HEK293T (cell line): Measurements from ENCODE around the gene LRP8.

Experiments used
- CTCF ChIA-PET: fragments of 350-600 bp; formaldehyde crosslinking; extraction: SDS; loops from one replicate; lab custom pipeline; 2021; ENCODE audit warnings: antibody characterized with exemption, inconsistent platforms; lab: Yijun Ruan, JAX
- POLR2A ChIA-PET: fragments of 350-600 bp; formaldehyde crosslinking; extraction: SDS; loops from one replicate; lab custom pipeline; 2020; ENCODE audit warnings: antibody characterized with exemption, inconsistent platforms; lab: Yijun Ruan, JAX
- DNase-seq: peaks from one replicate; pipeline ENCODE4 v3.0.0; 2012; ENCODE audit warnings: mixed read lengths; ENCODE audit errors: extremely low spot score
- ARNT ChIP-seq: fragments of 450-650 bp; IDR thresholded peaks from 2 replicates; pipeline ENCODE4 v1.6.1; 2017; ENCODE audit warnings: mild to moderate bottlenecking
- BHLHE40 ChIP-seq: fragments of 450-650 bp; IDR thresholded peaks from 2 replicates; pipeline ENCODE4 v1.6.1; 2016; ENCODE audit warnings: mild to moderate bottlenecking, moderate library complexity, borderline replicate concordance
- CTBP1 ChIP-seq: fragments of 450-650 bp; IDR thresholded peaks from 2 replicates; pipeline ENCODE4 v1.6.1; 2016; ENCODE audit warnings: borderline replicate concordance
- ELF4 ChIP-seq: fragments of 450-650 bp; IDR thresholded peaks from 2 replicates; pipeline ENCODE4 v1.6.1; 2017; ENCODE audit warnings: antibody characterized with exemption
- FOXA1 ChIP-seq: fragments of 450-650 bp; IDR thresholded peaks from 2 replicates; pipeline ENCODE4 v1.6.1; 2016; ENCODE audit warnings: mild to moderate bottlenecking
- FOXK2 ChIP-seq: fragments of 450-650 bp; IDR thresholded peaks from 2 replicates; pipeline ENCODE4 v1.6.1; 2016; ENCODE audit warnings: mild to moderate bottlenecking
- FOXM1 ChIP-seq: fragments of 450-650 bp; IDR thresholded peaks from 2 replicates; pipeline ENCODE4 v1.6.1; 2017; ENCODE audit warnings: mild to moderate bottlenecking, borderline replicate concordance
- HDGF ChIP-seq: fragments of 450-650 bp; IDR thresholded peaks from 2 replicates; pipeline ENCODE4 v1.6.1; 2017; ENCODE audit warnings: antibody characterized with exemption, borderline replicate concordance
- L3MBTL2 ChIP-seq: fragments of 450-650 bp; conservative IDR thresholded peaks from 2 replicates; pipeline ENCODE4 v1.6.1; 2016; ENCODE audit warnings: mild to moderate bottlenecking
- LEF1 ChIP-seq: fragments of 450-650 bp; IDR thresholded peaks from 2 replicates; pipeline ENCODE4 v1.6.1; 2017; ENCODE audit warnings: mild to moderate bottlenecking, borderline replicate concordance
- NFRKB ChIP-seq: fragments of 450-650 bp; IDR thresholded peaks from 2 replicates; pipeline ENCODE4 v1.6.1; 2016; ENCODE audit warnings: mild to moderate bottlenecking, moderate library complexity
- SP1 ChIP-seq: fragments of 450-650 bp; IDR thresholded peaks from 2 replicates; pipeline ENCODE4 v1.6.1; 2017
- SUZ12 ChIP-seq: fragments of 450-650 bp; IDR thresholded peaks from 2 replicates; pipeline ENCODE4 v1.6.1; 2016; ENCODE audit warnings: mild to moderate bottlenecking
- TARDBP ChIP-seq: fragments of 450-650 bp; IDR thresholded peaks from 2 replicates; pipeline ENCODE4 v1.6.1; 2016
- ZNF384 ChIP-seq: fragments of 450-650 bp; IDR thresholded peaks from 2 replicates; pipeline ENCODE4 v1.6.1; 2016
- TF ChIP-seq, protein P1 (sequence below): fragments of 450-650 bp; IDR thresholded peaks from 2 replicates; pipeline ENCODE4 v1.6.1; 2016

LRP8 gene

GRCh38 chr1:53341521-53341895 lies 13.6 kb upstream of the LRP8 start:
- TF ChIP-seq FOXK2 (no peak), BHLHE40 (no peak), L3MBTL2 (no peak), ARNT (no peak), TARDBP (no peak), FOXM1 (no peak), ZNF384 (no peak), SP1 (no peak)

DNA sequence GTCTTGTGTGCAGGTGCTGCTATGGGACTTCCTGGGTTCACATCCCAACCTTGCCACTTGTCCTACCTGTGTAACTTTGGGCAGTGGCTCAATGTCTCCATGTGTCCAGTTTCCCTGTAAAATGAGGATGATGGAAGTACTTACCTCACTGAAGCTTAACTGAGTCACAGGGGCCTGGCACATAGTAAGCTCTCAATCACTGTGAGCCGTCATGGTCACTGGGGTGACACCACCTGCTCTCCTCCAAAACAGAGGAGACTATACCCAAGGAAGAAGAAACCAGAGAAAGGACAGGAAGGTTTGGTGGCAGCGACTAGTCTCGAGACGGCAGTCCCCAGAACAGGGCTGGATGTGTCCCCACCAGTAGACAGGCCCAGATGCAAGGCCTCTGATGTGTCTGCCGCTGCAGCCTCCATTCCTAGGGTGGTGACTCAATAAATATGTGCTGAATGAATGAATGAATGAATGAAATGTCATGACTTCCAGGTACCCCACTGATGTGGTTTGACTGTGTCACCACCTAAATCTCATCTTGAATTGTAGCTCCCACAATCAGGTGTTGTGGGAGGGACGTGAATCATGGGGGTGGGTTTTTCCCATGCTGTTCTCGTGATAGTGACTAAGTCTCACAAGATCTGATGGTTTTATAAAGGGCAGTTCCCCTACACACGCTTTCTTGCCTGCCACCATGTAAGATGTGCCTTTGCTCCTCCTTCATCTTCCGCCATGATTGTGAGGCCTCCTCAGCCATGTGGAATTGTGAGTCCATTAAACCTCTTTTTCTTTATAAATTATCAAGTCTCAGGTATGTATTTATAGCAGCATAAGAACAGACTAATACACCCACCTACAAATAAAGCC lies 13.0 kb upstream of the LRP8 start:
- ChIA-PET CTCF (no interaction called here), POLR2A (no interaction called here)
- DNase-seq, result no peak
- TF ChIP-seq ZNF384 (no peak), L3MBTL2 (no peak), FOXA1 (no peak), FOXM1 (no peak), ARNT (no peak), ELF4 (no peak), LEF1 (no peak), BHLHE40 (no peak), FOXK2 (no peak), SP1 (no peak), NFRKB (no peak)
- TF ChIP-seq, protein P1, sequence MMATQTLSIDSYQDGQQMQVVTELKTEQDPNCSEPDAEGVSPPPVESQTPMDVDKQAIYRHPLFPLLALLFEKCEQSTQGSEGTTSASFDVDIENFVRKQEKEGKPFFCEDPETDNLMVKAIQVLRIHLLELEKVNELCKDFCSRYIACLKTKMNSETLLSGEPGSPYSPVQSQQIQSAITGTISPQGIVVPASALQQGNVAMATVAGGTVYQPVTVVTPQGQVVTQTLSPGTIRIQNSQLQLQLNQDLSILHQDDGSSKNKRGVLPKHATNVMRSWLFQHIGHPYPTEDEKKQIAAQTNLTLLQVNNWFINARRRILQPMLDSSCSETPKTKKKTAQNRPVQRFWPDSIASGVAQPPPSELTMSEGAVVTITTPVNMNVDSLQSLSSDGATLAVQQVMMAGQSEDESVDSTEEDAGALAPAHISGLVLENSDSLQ, result no peak

More at GRCh38 chr1:53341521-53341895, 13.6 kb upstream of the LRP8 start:
- ChIA-PET CTCF (no interaction called here), POLR2A (no interaction called here)
- DNase-seq, result no peak

DNA sequence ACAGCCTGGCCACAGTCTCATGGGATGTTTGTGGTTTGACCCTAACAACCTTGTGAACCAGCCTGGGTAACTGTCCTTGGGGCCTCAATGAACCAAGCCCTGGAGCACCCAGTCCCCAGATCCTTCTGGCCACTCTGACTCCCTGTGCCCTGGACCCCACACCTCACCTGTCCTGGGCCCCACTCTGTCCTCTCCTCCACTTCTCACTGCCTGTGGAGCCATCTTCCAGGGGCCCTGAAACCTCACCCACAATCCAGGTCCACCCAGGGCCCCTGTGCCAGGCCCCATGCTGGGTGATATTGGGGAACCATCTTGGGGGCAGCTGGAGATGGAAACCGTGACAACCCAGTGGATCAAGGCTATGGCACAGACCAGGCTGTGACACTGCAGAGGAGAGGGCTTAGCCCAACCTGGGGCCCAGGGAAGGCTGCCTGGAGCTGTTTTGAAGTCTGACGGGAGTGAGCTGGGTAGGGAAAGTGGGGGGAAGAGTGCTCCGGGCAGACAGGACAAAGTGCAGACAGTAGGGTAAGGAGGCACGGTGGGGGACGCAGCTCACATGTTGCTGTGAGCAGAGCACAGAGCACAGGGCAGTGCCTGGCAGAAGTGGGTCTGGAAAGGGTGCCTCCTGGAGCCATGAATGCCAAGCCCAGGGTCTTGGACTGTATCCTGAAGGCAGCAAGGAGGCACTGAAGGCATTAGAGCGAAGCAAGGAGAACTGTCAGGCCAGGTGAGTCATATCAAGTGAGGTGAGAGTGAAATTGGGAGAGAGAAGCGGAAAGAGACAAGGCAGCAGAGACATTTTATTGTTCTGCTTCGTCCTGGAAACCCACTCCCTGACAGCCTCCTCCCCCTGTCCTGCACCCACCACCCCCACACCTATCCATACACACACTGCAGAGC lies 12.1 kb upstream of the LRP8 start:
- CTCF ChIA-PET, result no interaction called here
- TF ChIP-seq ZNF384 (no peak), FOXA1 (no peak), SP1 (no peak), SUZ12 (no peak), HDGF (no peak), BHLHE40 (no peak), NFRKB (no peak), FOXM1 (no peak), FOXK2 (no peak), ELF4 (no peak), L3MBTL2 (no peak), LEF1 (no peak), ARNT (no peak), CTBP1 (no peak), TARDBP (no peak)
- POLR2A ChIA-PET, result no interaction called here
- no peak for DNase-seq

DNA sequence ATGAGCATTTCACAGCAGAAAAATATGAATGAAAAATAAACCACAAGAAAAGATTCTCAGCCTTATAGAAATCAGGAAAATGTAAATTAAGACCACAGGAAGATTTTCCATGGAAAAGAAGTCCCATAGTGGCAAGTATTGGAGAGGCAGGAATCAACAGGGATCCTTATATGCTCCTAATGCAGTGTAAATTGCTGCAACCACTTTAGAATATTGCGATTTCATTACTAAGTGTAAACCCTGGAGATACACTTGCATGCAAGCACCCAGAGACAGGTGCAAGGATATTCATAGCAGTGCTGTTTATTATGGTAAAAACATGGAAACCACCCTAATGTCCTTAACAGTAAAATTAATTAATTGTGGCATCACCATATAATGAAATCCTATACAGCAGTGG lies 10.6 kb upstream of the LRP8 start:
- POLR2A ChIA-PET, result no interaction called here
- no peak for DNase-seq
- TF ChIP-seq, protein P1, result no peak
- no peak for TF ChIP-seq ARNT
- no peak for TF ChIP-seq LEF1
- no peak for TF ChIP-seq TARDBP
- no peak for TF ChIP-seq HDGF
- TF ChIP-seq BHLHE40, result no peak
- TF ChIP-seq SUZ12, result no peak
- TF ChIP-seq CTBP1, result no peak
- TF ChIP-seq FOXK2, result no peak
- no peak for TF ChIP-seq NFRKB
- no peak for TF ChIP-seq FOXM1
- TF ChIP-seq ZNF384, result no peak
- TF ChIP-seq L3MBTL2, result no peak
- CTCF ChIA-PET, result no interaction called here

GRCh38 chr1:53337499-53337898 lies 9.6 kb upstream of the LRP8 start:
- TF ChIP-seq HDGF (no peak), ELF4 (no peak), FOXA1 (no peak), TARDBP (no peak), ZNF384 (no peak), SP1 (no peak), LEF1 (no peak), ARNT (no peak), NFRKB (no peak), CTBP1 (no peak), FOXK2 (no peak)
- TF ChIP-seq, protein P1, result no peak
- no peak for DNase-seq
- CTCF ChIA-PET, result no interaction called here
- POLR2A ChIA-PET, result no interaction called here
